A172 (cell line): Measurements from ENCODE around the gene HTR1B. TPM values are rescaled to one million over a fixed set of nuclear protein-coding genes. Genes with fewer than 3 reads are reported as not detected.

ENCODE experiments used
- DNase-seq: peaks from one replicate; pipeline ENCODE4 v3.0.0-alpha.2; 2015; ENCODE audit warnings: low spot score
- total RNA-seq: library from RNA; depleted of rRNA; stranded (reverse); fragments of >200 nt; shearing (Covaris generic); gene quantifications from 2 replicates; pipeline ENCODE4 v1.2.3, GENCODE V29; 2014; rRNA removed

The HTR1B gene
- total RNA-seq, 1 experiment from 2014 or later: not detected

DNA sequence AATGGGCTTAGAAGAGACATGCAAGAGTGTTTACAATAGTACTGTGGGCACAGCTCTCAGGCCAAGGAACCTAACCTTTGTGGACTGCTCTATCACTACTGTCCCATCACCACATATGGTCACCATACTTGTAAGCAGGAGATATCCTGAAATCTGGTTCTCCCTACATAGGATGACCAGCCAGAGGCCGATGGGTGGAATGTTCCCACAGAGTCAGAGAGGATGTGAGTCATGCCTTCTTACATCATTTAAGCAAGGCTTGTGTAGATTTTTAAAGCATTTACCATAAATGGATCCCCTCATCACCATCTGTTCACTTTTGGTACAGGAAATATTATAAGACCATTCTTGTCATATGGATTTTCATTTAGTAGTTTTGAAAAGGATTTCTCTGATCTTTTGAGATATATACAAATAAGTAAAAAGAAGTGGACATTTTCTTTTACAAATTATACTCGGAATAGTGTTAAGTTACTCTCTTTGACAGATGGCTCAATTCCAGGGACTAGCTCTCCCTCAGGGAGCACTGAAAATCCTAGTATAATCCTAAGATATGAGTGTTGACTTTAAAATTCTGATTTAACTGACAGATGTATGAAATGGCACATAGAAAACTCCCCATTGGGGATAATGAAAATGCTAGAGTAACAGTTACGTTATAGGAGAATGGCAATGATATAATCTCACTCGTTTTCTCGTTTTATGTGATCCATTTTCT is 6.6 kb downstream of the HTR1B start:
- peak; percentile 91 for DNase-seq

DNA sequence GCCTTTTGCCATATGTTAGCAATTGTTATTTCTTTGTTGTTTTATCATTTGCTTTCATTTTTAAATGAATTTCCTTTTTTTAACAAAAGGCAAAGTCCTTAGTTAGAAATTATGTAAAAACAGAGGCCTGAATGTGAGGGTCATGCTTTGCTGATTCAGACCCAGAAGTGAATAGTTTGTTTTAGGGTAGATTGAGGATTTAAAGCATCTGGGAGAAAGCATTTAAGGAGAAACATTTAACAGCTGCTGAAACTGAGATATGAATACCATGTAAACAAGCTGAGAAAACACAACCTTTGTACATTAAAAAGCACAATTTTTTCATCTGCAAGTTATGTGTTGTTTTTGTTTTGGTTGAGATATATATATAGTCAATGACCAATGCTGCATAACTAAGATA is 8.0 kb downstream of the HTR1B start:
- no peak for DNase-seq

DNA sequence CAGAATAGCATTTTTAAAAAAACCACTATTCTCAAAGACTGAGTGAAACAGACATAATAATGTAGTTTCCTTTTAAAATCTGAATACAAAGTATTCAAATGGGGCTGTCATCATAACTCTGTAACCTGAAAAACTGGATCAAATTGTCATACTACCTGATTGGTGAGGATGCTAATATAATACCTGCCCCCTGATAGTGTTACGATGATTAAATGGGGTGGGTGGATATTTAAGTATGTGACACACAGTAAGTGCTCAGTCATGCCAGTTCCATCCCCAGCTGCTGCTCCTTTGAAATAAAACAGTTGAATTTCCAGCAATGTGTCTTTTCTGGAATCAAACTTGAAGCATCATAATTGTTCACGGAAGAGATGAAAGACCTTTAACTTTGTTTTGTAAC is 8.9 kb downstream of the HTR1B start:
- DNase-seq: no peak

DNA sequence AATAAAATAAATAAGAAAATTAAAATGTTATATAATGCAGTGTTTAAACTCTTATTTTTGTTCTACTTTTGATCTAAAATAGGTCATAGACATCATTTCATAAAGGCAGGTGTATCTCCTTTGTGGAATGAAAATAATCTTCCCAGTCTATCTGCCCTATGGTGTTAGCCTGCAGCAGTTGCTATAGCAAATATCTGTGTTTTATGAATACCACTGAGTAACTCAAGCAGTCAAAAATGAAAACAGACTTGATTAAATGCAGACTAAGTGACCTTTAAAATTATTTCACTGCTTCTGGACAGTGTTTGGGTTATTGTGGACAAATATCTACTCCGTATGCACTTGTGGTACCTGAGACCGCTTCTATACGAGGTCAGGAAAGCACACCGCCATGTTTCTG is 11.8 kb downstream of the HTR1B start:
- DNase-seq: no peak

DNA sequence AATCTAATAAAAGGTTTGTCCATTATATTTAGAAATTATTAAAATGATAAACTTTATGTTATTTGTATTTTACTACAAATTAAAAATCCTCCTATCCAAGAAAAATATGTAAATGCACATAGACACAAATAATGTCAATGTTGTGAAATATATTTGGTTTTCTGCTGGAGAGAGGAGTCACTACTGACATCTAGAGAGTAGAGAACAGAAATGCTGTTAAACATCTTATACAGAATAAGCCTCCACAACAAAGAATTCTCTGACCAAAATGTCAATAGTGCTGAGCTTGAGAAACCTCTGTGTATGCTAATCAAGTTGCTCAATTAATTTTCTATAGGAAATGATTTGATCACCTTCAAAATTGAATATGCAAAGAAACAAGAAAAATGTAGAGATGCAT is 12.4 kb downstream of the HTR1B start:
- DNase-seq: no peak

DNA sequence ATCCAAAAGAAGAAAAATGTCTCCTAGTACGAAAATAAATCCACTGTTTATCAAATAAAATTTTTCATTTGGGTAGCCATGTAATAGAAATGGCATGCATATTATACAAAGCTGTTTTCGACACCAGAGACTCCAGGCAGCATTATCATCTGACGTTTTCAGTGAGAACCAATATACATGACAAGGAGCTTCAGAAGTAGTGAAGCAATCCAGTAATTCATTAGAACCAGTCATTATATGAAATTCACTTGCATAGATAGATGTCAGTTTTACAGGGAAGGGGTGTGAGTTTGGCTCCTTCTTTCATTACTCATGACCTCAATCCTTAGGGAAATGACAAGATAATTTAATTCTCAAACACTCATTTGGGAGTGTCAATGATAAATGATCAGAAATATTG is 14.7 kb downstream of the HTR1B start:
- no peak for DNase-seq

DNA sequence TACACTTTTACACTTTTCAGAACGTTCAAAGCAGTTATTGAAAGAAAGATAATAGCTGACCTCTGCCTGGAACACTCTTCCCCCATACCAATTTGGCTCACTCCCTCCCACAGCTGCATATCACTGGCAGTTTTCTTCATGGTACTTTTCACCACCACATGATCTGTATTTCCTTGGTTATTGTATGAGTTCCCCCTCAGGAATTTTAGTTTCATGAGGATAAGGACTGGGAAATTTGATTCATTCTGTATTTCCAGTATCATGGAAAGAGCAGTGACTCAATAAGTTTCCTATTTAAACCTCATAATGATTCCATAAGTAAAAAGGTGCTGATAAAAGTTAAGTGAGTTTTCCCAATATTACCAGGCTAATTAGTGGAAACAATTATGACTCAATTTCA is 16.0 kb downstream of the HTR1B start:
- peak; percentile 17 for DNase-seq

DNA sequence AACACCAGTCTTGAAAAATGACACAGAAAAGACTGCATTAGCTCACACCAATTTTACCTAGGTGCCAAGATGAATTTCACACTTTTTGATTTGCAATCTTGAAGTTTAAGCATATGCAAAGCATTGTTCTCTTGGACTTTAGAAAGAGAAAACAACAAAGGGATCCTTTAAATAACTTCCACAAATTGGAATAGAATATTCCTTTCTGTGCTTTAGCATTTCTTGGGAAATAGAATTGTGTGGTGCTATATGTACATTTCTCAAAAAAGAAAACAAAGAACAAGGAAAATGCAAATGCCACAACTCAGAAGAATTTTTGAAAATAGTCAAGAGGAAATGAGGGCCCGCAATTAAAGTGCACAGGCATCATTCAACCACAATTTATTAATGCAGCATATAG is 17.0 kb downstream of the HTR1B start:
- no peak for DNase-seq

DNA sequence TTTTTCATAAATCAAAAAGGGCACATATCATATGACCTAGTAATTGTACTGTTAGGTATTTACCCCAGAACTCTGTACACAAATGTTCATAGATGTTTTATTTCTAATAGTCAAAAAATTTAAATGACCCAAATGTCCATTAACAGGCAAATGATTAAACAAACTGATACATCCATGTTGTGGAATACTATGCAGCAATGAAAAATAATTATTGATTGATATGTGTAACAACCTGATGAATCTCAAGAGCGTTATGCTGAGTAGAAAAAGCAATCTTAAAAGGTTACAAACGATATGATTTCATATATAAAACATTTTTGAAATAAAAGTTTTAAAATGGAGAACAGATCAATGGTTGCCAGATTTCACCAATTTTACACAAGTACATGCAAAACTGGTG is 18.1 kb downstream of the HTR1B start:
- DNase-seq: no peak

DNA sequence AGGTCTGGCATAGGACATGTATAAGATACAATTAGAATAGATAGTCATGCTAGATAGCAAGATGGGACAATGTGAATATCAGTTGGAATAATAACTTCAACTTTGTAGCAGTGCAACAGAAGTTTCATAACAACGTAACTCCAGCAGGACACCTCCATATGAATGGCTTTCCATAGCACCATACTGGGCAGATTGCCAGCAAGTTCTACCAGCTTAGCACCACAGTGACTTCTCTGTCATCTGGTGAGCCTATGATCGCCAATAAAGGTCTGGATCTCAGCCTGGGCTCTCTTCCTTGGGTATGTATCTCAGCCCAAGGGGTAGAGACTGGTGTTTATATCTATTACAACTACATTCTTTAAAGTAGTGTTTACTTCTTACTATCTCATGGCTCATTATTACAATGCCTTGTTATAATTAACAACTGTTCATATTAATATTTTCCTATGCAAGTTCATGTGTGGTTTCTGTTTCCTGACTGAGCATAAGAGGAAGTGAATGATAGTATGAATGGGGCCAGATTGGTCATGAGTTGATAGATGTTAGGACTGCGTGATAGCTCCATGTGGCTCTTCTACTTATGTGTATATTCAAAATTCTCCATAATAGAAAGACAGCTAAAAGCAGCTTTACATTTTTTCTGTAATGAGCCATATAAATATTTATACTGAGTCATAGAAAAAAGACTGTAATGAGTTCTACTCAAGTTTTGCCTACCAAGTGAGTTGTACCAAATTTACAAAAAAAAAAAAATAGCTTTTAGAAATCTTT is 22.9 kb downstream of the HTR1B start:
- DNase-seq: no peak

DNA sequence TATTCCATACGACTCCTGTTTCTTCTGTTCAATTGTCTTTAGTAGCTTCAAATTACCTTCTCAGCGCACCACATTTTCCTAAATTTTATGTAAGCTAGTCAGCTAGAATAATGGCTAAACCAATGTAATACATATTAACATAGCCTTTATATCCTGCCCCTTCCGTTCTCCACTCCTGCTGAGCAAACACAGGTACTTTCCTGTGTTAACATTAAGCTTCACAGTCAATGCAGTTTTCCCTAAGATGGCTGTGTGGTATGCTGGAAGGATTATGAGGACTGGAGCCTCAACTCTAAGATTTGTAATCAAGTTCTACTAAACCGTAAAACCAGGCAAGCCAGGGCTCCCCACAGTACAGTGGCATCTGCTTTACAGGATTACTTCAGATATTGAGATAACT is 29.4 kb downstream of the HTR1B start:
- no peak for DNase-seq

DNA sequence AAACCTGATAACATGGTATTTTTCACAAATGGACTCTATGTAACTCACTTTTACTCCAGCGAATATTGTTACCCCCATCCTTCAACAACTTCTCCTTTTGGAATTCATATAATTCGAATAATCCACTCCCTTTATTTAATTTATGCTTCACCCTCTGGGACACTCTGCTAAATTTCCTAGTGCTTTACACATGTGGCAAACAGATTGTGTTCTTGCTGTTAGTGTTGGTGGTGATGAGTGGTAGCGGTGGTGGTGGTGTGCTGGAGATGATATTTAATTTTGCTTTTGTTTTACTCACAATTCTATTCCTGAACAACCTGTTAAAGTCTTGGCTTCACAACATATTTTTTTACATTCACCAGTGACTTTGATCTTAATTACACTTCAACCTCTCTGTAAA is 32.8 kb downstream of the HTR1B start:
- DNase-seq: no peak

DNA sequence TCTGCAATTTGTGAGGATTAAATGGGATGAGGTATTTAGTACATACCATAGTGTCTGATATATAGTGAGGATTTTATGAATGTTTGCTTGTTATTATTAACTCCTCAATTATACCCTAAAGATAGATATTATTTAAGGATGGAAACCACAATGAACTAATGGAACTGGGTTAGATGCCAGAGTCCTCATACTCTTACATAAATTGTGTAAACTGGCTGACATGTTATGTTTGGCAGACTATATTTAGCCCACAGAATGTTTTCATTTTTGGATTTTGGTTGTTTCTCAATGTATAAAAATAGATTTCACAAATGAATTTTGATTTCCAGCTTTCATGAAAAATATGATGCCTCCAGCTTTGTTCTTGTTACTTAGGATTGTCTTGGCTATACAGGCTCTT is 37.6 kb downstream of the HTR1B start:
- DNase-seq: no peak

DNA sequence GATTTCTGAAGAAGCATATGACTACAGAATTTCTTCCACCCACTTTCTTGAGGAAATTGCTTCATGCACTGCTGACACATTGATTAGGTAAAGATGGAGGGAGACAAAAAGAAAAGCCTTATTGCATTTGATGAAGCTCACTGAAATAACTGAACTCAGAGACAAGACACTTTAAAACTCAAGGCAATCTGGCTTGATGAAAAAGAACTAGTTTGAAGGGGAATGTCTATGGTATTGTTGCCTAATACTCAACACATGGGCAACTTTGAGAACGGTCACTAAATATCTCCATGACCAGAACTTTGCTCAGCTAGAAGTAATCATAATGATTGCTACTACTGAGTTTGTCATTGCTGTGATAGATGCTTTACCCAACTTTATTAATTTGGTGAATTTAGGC is 38.1 kb downstream of the HTR1B start:
- no peak for DNase-seq

DNA sequence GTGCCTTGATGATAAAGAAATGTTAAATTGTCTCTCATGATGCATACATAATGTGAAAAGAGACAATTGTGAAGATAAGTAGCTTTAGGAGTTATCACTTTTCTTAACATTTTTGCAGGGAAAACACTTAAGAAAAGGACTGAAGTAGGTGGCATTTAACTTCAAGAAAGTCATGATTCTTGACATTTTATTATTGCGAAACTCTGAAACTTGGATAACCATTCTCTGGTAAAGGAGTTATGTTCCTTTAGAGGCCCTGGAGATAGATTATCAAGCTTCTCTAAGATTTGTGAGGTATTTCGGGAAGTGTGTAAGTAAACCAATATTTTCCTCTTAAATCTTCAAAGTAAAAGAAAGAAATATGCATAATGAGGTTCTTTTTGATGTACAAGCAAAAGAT is 38.5 kb downstream of the HTR1B start:
- DNase-seq: no peak

DNA sequence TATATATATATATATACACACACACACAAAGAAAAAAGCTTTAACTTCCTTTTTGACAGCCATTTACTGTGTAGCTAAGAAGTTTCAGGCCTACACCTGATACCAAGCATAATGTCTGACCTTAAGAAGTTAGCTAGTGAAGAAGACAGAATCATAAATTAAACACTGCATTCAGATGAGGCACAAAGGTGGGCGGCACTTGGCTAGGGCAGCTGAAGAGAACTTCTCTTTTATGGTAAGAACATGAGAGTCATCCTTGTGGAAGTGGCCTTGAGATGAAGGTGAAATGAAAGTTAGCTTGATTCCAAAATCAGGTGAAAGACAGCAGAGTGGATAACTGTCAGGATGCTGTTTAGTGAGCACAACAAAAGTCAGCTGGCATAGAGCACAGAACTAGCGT is 46.5 kb downstream of the HTR1B start:
- no peak for DNase-seq

DNA sequence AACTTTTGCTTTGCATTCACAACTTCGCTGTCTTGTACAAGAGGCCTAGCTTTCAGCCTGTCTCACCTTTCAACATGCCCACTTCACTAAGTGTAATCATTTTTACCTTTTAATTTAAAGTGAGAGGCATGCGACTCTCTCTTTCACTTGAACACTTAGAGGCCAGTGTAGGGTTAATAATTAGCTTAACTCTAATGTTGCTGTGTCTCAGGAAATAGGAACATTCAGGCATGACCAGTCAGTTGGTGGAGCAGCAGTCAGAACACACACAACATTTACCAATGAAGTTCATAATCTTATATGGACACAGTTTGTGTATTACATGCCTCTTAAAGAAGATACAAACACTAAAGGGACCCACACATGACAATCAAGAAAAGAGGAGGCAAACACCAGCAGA is 47.6 kb downstream of the HTR1B start:
- DNase-seq: no peak

Other genes with a start within 250 kb of the HTR1B start
- not detected in 2 replicates for gene MEI4, start 189.5 kb upstream of the HTR1B start, total RNA-seq